GM10248 (cell line): ENCODE measurements around the gene ROGDI.

ENCODE experiments used
- CTCF ChIA-PET: fragments of 300-600 bp; sonication (Branson Sonifier 250); formaldehyde crosslinking; extraction: SDS; loops from one replicate; lab custom pipeline; 2021; ENCODE audit warnings: antibody characterized with exemption; lab: Yijun Ruan, JAX
- POLR2A ChIA-PET: fragments of 350-650 bp; sonication (Branson Sonifier 250); formaldehyde crosslinking; extraction: SDS; loops from one replicate; lab custom pipeline; 2020; ENCODE audit warnings: antibody characterized with exemption; lab: Yijun Ruan, JAX
- DNase-seq: peaks from one replicate; pipeline ENCODE4 v3.0.0; 2012; ENCODE audit errors: extremely low spot score
- TF ChIP-seq, protein P1 (sequence below): IDR thresholded peaks from 2 replicates; pipeline ENCODE4 v1.5.1; 2012; ENCODE audit warnings: mild to moderate bottlenecking, low read depth; ENCODE audit errors: extremely low read depth, missing control alignments, control extremely low read depth

Gene ROGDI

DNA sequence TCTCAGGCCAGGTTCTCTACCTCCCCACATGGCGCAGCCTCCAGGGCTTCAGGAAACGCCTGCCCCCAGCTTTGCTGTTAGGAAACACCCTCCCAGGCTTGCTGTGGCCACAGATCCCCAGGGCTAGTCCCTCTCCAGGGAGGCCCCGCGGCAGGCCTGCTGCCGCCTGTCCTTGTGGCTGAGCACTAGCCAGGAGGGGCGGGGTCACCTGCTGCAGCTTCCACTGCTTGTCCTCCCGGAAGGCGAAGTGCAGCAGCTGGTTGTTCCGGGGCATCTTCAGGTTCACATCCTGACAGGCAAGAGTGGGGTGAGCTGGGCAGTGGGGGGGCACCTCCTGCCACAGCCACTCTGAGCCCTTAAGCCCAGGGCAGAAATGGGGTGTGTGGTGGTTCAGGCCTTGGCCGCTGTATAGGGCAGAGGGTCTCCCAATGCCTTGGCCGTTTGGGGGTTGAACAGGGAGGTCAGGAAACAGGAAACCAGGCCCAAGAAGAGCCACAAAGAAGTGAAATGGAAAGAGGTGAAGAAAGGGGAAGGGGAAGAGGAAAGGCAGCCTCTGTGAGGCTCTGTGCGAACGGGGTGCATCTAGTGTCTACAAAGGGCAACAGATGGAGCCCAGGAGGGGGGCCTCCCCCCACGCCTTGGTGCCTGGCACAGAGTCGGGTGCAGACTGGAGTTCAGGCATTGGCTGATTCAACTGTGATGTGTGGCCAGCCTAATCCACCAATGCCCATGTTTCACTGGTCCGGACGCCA lies 2.0 kb downstream of the ROGDI start:
- peak; percentile 65 for DNase-seq
- ChIA-PET POLR2A (no interaction called here), CTCF (interaction anchor here (1.0 kb wide), 1 partner anchor 21 kb away, joined by 3 read pairs; no protein-coding TSS in a partner anchor)
- TF ChIP-seq, protein P1, sequence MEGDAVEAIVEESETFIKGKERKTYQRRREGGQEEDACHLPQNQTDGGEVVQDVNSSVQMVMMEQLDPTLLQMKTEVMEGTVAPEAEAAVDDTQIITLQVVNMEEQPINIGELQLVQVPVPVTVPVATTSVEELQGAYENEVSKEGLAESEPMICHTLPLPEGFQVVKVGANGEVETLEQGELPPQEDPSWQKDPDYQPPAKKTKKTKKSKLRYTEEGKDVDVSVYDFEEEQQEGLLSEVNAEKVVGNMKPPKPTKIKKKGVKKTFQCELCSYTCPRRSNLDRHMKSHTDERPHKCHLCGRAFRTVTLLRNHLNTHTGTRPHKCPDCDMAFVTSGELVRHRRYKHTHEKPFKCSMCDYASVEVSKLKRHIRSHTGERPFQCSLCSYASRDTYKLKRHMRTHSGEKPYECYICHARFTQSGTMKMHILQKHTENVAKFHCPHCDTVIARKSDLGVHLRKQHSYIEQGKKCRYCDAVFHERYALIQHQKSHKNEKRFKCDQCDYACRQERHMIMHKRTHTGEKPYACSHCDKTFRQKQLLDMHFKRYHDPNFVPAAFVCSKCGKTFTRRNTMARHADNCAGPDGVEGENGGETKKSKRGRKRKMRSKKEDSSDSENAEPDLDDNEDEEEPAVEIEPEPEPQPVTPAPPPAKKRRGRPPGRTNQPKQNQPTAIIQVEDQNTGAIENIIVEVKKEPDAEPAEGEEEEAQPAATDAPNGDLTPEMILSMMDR: no peak

DNA sequence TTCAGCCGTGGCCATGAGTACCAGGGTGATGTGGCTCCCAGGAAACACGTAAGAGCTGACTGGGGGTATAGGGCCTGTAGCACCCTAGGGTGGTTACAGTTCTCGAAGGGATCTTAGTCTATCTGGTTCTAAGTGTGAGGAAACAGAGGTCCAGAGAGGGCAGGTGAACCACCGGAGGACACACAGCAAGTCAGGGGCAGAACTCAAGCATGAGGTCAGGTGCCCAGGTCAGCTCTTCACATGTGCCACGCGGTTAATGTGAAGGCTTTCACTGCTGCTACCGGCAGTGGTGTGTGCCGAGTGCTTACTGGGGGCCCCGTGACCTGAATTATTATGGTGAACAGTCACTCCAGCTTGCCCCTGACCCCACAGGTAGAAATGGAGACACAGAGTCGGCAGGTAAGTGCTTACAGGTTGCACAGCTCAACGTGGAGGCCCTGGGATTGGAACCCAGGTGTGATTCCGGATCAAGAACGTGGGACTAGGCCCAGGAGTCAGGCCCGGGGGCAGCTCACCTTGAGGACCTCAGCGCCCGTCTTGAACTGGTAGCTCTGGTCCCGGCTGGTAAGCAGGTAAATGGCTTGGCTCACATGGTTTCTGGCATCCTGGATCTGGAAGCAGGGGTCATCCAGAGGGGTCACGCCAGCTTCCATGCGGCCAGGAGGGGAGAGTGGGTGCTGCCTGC lies 3.1 kb downstream of the ROGDI start:
- TF ChIP-seq, protein P1: no peak
- DNase-seq: no peak
- ChIA-PET POLR2A (no interaction called here), CTCF (interaction anchor here (1.0 to 1.1 kb wide), 2 partner anchors 22 to 106 kb away, joined by 3 read pairs; partner anchors contain the start of gene NUDT16L1)

DNA sequence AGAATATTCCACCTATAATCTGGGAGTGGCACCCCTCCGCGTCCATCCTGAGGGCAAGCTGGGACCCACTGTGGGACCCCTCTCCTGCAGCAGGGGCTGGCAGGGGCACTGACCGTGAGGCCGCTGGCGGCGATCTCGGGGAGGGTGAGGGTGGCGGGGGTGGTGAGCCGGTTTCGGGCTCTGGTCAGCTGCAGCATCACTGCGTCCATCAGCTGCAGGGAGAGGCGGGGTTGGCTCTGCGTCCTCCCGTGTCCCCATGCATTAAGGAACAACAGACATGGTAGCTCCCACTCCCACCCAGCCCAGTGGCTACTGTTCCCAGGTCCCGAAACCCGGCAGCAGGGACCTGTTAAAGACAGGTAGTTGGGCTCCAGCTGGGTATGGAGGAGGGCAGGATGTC lies 4.0 kb downstream of the ROGDI start:
- TF ChIP-seq, protein P1: no peak
- DNase-seq: no peak
- ChIA-PET POLR2A (no interaction called here), CTCF (interaction anchor here (1.5 kb wide), 1 partner anchor 175 kb away, joined by 4 read pairs; the partner anchor contains the start of gene MGRN1)

DNA sequence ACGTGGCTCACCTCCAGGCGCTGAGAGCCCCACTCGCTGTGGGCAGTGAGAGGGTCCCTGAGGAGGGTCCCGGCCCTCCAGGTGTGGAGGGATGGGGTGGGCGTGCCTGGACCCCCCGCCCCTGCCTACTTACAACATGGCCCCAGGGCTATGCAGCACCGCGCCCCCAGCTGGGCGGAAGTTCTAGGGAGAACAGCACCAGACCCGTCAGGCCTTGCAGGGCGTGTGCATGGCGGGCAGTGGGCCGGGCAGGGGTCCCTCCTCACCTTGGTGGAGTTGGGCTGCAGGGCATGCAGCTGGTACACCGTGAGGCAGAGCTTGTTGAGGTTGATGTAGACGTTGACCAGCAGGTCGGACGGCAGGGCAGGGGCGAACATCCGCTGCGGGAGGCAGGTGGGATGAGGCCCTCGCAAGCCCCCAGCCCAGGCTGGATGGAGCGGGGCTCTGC lies 4.6 kb downstream of the ROGDI start:
- TF ChIP-seq, protein P1: no peak
- POLR2A ChIA-PET: no interaction called here
- no peak for DNase-seq
- CTCF ChIA-PET: interaction anchor here (1.4 to 1.5 kb wide), 2 partner anchors 10 to 174 kb away, joined by 3 to 4 read pairs; partner anchors contain the start of genes MGRN1 and SEPTIN12

DNA sequence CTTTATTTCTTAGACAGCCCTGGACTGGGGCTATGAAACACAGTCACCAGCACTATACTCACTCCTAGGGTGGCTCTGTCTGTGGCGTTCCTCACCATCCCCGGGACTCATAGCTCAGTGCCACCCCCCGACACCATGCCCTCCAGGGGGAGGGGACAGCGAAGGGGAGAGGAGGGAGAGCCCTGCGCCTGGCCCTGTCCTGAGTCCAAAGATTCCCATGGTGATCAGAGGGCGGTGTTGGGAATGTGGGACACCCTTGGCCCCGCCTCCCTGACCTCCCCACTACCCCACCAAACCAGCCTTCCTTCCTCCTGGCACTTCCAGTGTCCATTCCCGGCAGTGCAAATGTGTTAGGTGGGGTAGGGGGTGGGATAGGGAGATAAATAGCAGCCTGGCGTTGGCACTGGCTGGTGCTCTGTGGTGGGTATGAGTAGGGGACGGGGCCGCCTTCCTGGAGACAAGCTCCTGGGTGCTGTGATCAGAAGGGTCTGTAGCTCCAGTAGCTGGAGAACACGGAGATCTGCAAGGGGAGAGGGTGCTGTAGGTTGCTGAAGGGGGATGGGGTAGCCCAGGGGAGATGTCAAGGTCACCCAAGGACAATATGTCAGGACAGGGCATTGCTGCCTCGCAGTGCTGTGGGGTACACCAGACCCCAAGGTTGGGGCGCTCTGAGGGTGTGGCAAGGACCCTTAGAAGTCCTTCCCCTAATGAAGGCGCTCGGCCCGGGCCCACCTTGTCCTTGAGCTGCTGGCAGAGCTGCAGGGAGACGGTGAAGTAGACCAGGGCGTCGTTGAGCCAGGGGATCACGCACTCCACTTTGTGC lies 5.2 kb downstream of the ROGDI start:
- ChIA-PET POLR2A (no interaction called here), CTCF (interaction anchor here (1.3 to 1.5 kb wide), 3 partner anchors 10 to 173 kb away, joined by 3 to 4 read pairs (median 4); partner anchors contain the start of genes MGRN1 and SEPTIN12)
- no peak for DNase-seq
- TF ChIP-seq, protein P1: no peak
